ENCODE results near the gene UBE2I.

UBE2I gene

DNA sequence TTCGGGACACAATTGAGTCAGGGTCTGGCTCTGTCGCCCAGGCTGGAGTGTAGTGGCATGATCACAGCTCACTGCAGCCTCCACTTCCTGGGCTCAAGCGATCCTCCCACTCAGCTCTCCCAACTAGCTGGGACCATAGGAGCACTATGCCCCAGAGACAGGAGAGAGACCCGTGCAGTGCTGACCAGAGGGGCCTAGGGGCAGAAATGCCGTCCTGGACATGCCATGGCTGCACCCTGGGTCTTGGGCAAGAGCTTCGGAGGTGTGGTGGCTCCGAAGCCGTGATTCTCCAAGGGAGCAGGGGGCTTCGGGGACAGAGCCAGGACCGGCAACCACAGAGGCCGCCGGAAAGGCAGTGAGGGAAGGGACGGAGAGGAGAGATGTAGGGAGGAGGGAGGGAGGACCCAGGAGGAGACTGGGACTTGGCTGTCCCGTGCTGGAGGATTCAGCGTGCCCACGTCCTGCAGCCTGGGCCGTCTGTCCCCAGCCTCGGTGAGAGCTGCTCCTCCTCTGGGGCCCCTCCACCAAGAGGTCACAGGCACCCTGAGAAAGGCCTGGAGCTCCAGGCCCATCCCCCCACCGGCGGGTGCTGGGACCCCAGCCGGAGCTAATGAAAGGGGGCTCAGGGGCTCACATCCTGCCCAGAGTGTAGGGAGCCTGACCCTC lies 31.7 kb upstream of the UBE2I start:
- TF ChIP-seq, protein P1, sequence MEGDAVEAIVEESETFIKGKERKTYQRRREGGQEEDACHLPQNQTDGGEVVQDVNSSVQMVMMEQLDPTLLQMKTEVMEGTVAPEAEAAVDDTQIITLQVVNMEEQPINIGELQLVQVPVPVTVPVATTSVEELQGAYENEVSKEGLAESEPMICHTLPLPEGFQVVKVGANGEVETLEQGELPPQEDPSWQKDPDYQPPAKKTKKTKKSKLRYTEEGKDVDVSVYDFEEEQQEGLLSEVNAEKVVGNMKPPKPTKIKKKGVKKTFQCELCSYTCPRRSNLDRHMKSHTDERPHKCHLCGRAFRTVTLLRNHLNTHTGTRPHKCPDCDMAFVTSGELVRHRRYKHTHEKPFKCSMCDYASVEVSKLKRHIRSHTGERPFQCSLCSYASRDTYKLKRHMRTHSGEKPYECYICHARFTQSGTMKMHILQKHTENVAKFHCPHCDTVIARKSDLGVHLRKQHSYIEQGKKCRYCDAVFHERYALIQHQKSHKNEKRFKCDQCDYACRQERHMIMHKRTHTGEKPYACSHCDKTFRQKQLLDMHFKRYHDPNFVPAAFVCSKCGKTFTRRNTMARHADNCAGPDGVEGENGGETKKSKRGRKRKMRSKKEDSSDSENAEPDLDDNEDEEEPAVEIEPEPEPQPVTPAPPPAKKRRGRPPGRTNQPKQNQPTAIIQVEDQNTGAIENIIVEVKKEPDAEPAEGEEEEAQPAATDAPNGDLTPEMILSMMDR (IDR thresholded peaks at IDR 0.05; ENCODE audit: low read depth, low read length) = no peak

DNA sequence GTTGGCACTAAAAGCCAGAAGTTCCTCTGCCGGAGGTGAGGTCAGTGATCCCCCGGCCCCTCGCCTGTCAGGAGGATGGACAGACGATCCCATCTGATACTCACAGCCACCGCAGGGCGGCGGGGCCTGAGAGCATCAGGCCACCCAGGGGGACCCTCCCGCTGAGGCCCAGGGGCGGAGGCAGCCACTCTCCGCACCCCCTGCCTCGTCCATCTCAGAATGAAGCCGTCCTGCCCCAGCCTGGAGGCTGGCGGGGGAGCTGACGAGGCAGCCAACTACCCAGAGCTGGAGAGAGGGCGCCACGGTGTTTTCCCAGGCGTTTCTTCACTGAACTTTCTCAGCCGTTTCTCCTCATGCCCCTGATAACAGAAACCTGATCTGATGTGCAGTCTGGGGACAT lies 31.0 kb upstream of the UBE2I start:
- TF ChIP-seq, protein P1 (IDR thresholded peaks at IDR 0.05; ENCODE audit: low read depth, low read length) = no peak
- no peak for DNase-seq (ENCODE audit: low read depth, low spot score)
- in situ Hi-C loops (cut with HindIII; ENCODE audit: low sequenced_read_pairs) = no loop called here
- no peak overlapping the region for H3K4me3 ChIP-seq (ENCODE audit: low read depth, low read length)

More for the DNA sequence above, 31.7 kb upstream of the UBE2I start:
- DNase-seq (ENCODE audit: low read depth, low spot score) = no peak
- in situ Hi-C loops (cut with HindIII; ENCODE audit: low sequenced_read_pairs) = no loop called here
- H3K4me3 ChIP-seq (ENCODE audit: low read depth, low read length) = no peak overlapping the region

DNA sequence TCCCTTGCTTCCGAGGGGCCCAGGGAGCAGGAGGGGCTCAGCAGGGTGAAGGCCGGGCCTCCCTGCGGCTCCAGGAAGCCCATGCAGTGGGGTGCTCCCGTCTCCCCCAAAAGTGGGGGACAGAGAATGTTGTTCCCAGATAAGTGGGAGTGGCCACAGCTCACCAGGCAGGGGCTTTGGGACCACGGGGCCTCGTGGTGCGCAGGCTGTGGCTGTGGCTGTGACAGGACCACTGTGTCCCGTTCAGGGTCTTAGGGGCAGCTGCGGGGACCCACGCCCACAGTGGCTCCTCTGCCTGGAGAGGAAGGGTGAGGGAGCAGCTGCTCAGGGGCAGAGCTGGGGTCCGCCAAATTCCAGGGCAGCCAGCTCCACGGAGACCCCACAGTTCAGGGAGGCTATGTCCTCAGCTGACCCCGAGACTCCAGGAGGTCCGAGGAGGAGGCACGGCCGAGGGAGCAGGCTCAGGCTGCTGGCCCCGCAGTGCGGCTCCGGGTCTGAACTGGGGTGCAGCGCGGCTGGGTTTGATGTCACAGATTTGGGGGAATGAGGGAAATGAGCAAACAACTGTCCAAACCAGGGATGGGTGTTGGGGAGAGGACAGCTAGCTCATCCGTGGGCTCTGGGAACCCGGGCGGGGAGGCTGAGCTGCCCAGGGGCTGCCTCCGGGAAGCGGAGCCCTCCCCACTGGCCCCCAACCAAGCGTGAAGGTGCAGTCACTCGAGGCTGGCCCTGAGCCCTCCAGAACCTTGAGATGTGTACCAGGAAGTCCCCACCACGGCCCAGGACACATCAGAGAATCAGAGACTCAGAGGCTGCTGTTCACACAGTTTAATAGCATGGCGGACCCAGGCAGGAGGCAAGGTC lies 30.1 kb upstream of the UBE2I start:
- TF ChIP-seq, protein P1 (IDR thresholded peaks at IDR 0.05; ENCODE audit: low read depth, low read length) = no peak
- H3K4me3 ChIP-seq (ENCODE audit: low read depth, low read length) = no peak overlapping the region
- in situ Hi-C loops (cut with HindIII; ENCODE audit: low sequenced_read_pairs) = no loop called here
- no peak for DNase-seq (ENCODE audit: low read depth, low spot score)

DNA sequence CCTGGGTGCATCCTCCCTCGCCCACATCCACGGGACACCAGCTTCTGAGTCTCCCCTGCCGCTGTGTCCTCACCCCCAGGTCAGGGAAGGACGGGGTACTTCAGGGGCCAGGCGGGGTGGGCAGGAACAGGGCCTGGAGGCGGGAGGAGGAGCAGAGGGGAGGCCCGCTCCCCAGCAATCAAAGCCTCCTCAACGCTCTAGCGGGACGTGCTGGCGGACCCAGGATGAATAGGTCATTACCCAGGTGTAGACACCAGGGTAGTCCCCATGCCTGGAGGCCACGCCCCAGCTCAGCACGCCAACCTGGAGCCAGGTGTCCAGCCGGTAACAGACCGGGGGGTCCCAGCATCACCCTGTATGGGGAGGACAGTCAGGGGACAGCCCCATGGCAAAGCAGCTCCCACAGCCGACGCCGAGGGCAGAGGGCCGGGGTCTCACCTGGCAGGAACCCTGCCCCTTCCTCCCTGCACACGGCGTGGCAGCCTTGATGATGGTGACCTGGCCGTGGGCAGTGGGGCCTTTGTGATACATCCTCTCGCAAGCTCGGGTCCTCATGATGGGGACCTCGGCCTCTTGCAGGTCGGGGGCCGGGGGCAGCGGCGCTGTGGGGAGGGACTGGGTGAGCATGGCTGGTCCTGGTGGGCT lies 29.4 kb upstream of the UBE2I start:
- in situ Hi-C loops (cut with HindIII; ENCODE audit: low sequenced_read_pairs) = no loop called here
- no peak overlapping the region for H3K4me3 ChIP-seq (ENCODE audit: low read depth, low read length)
- TF ChIP-seq, protein P1 (IDR thresholded peaks at IDR 0.05; ENCODE audit: low read depth, low read length) = no peak
- no peak for DNase-seq (ENCODE audit: low read depth, low spot score)

DNA sequence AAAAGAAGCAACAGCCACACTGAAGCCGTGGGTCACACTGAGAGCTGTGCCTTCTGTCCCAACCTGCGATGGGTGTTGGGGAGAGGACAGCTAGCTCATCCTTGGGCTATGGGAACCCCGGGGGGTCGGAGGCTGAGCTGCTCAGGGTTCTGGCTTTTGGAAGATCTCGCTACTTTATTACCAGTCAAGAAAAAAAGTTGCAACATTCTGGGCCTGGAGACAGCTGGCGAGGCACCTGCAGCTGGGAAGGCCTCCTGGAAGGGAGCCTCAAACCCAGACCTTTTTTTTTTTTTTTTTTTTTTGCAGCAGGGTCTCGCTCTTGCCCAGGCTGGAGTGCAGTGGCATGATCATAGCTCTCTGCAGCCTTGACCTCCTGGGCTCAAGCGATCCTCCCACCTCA lies 28.7 kb upstream of the UBE2I start:
- in situ Hi-C loops (cut with HindIII; ENCODE audit: low sequenced_read_pairs) = no loop called here
- TF ChIP-seq, protein P1 (IDR thresholded peaks at IDR 0.05; ENCODE audit: low read depth, low read length) = no peak
- DNase-seq (ENCODE audit: low read depth, low spot score) = no peak
- H3K4me3 ChIP-seq (ENCODE audit: low read depth, low read length) = no peak overlapping the region

DNA sequence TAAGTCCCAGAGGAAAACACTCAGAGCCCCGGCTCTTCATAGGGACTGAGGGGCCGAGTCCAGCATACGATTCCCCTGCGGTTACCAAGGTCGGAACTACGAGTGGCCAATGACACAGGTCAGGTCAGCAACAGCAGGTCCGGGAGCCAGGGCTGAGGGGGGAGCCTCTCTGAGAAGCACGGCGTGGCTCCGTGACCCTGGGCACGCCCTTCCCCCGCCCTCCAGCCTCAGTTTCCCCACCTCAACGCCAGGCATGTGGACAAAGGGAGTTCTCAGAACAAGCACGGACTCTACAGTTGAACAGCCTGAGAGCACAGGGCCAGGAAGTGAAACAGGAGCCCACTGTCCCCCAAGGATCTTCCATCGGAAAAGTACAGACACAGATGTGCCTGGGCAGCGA lies 27.9 kb upstream of the UBE2I start:
- in situ Hi-C loops (cut with HindIII; ENCODE audit: low sequenced_read_pairs) = no loop called here
- no peak for DNase-seq (ENCODE audit: low read depth, low spot score)
- no peak overlapping the region for H3K4me3 ChIP-seq (ENCODE audit: low read depth, low read length)
- TF ChIP-seq, protein P1 (IDR thresholded peaks at IDR 0.05; ENCODE audit: low read depth, low read length) = no peak
